SK-MEL-5 (cell line): ENCODE data around the gene RER1. TPM values are rescaled to one million over a fixed set of nuclear protein-coding genes. Genes with fewer than 3 reads are reported as not detected.

Source experiments
- DNase-seq: peaks from one replicate; pipeline ENCODE4 v3.0.0-alpha.2; 2016; ENCODE audit warnings: low read depth, low spot score
- in situ Hi-C: cut with HindIII; loops from 2 replicates; pipeline ENCODE4 v1.10.0; 2016; ENCODE audit warnings: low sequenced_read_pairs, high pct_unique_total_duplicates, low pct_unique_long_range_greater_than_20kb
- total RNA-seq: library from RNA; depleted of rRNA; stranded (reverse); fragments of >200 nt; shearing (Covaris generic); gene quantifications from 2 replicates; pipeline ENCODE4 v1.2.3, GENCODE V29; 2014

RER1 gene
- total RNA-seq, 1 experiment from 2014 or later = 178 TPM

DNA sequence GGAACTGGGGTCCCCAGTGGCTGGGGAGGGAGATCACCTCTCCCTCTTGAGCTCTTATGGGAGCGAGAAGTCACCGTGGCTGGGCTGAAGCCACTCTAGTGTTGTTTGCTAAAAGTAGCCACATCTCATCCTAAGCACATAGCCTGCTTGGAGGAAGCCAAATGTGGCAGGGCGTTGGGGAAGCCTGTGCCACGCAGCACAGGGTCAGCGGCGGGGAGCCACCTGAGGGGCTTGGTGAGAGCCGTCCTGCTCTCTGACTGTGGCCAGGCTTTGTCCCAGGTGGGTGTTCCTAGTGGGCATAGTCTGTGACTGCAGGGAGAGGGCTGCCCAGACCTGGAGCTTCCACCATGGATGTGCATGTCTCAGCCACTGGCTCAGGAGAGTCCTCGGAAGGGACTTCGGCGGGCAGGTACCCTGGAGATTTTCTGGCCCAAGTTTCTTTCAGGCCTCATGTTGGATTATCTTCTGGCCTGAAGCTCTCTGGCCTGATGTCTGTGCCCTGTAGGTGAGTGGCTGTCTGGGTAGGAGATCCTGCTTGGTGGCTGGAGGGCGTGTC lies 39.2 kb upstream of the RER1 start:
- no peak for DNase-seq
- in situ Hi-C loops = no loop called here

DNA sequence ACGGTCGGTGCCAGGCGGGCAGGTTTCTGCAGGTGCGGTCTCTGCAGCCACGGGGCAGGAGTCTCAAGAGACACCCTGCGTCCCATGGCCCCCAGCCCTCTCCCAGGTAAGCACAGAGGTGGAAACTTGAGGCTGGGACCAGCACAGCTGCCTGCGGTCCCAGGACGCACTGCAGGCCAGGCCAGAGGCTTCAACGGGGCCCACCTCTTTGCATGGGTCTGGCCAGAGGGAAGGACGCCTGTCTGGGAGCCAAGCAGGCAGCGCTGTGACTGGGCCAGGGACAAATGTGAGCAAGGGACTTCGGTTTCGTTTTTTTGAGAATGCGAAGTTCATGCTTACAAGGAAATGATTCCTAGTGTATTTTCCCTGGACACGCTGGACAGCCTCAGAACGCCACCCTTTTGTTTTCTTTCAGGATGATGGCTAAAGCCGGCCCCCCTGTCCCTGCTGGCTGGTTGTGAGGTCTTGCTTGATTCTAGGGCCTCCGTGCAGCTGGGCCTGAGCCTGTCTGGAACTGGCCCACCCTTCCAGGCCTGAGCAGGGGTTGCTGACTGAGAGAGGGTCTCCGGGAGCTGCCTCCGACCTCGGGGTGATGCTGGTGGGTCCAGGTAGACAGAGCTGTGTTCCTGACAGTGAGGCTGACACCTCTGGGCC lies 38.6 kb upstream of the RER1 start:
- no peak for DNase-seq
- in situ Hi-C loops = no loop called here

DNA sequence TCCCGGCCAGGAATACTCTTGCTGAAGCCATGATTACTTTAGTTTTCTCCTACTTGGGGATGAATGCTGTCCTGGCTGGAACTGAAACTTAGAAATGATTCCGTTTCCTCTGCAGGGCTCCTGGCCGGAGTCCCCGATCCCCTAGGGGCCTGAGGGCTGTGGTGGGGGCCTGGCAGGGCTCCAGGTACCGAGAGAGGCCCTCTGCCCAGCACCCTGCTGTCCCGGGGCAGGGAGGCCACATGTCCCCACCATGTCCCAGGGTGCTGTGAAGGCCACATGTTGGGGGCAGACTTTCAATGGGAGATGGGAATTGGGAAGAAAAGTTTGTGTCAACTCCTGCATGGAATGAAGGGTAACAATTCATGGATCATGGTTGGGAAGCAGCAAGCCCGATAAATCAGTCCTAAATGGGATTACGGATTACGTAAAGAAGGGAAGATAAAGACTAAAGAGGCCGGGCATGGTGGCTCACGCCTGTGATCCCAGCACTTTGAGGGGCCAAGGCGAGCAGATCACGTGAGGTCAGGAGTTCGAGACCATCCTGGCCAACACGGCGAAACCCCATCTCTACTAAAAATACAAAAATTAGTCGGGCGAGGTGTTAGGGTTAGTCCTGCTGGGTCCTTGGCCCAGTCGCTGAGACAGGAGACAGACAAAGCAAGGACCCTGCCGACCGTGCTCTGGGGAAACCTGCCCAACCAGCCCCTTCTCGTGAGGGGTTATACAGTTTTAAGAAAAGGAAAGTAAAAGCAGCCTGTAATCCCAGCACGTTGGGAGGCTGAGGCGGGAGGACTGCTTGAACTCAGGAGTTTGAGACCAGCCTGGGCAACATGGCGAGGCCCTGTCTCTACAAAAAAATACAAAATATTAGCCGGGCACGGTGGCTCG lies 37.8 kb upstream of the RER1 start:
- in situ Hi-C loops = no loop called here
- no peak for DNase-seq

DNA sequence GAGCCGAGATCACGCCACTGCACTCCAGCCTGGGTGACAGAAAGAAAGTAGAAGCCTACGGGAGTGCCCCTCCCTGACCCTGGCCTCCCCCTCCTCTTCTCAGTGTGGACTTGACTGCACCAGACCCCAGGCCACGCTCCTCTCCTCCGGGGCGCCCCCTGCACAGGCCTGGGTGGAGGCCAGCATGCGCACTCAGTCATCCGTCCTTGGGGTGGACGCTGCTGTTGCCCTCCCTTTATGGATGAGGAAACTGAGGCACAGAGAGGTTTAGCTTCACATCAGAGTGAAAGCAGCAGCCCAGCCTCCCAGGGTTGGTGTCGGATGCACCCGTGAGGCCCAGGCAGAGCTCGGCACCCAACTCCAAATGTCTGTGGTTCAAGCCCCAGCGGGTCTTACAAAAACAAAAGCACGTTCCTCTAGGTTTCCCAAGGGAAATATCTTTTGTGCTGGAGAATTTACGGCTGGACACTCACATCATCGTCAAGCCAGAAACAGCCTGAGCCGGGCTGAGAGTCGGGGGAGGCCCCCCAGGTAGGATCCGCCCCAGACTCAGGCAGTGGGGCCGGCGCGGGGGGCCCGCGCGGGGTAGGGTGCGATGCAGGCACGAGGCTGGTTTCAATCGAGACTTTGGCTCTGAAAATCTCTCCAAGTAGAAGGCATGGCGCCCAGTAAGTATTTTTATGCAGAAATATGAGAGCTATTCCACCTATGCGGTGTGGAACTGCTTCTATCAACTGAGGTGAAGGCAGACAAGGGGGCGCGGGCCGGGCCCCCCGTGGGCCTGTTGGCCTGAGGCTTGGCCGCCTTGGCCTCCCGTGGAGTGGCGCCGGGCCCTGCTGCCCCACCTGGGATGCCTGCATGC lies 36.9 kb upstream of the RER1 start:
- in situ Hi-C loops = no loop called here
- DNase-seq = no peak

DNA sequence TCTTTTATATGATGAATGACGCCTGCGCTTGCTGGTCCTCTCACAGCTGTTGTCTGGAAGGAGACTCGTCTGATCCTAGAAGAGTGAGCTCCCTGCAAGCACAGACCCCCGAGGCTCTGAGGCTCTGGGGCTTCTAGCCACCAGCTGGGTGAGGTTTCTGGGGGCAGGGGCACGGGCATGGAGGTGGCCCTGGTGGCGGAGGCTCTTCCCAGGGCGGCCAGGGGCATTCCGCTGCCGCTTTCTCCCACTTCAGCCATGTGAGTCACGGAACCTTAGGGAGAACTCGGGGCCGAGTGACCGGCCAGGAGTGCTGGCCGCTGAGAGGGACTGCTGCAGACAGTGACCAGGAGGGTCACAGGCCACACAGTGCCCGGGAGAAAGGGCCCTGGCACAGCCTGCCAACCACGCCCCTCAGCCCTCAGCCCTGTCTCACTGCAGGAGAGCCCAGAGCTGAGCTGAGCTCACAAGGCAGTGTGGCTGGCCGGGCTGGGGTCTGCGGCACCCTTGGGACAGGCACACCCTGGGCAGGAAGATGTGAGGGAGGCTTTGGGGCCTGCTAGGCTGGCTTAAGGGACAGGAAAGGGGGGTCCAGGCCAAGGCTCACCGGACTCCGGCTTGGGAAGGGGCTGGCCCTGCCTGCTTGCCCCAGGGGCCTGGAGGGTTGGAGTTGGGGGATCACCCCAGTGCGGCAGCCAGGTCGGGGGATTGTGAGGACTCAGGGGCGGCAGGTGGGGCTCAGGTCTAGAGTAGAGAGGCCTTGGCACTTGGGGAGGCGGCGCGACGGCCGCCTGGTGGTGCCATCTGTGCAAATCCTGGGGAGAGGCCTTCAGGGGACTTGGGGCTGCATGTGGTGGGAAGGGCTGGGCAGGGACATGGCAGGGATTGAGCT lies 36.0 kb upstream of the RER1 start:
- in situ Hi-C loops = no loop called here
- DNase-seq = no peak

DNA sequence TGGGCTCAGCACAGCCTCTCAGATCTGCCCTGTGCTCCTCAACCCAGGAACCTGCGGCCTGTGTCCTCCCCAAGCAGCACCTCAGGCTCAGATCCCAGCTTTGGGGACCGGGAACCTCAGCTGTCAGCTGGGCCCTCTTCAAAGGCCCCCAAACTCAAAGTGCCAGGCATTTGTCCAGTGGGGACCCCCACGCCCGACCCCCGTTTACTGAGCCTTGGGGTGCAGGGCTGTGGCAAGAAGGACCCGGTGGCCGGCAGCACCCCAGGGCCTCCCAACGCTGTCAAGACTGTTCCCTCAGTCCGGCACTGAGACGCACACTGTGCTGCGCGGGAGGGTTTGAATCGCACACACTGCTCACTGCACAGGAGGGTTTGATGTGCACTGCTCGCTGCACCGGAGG lies 35.2 kb upstream of the RER1 start:
- in situ Hi-C loops = no loop called here
- DNase-seq = no peak

DNA sequence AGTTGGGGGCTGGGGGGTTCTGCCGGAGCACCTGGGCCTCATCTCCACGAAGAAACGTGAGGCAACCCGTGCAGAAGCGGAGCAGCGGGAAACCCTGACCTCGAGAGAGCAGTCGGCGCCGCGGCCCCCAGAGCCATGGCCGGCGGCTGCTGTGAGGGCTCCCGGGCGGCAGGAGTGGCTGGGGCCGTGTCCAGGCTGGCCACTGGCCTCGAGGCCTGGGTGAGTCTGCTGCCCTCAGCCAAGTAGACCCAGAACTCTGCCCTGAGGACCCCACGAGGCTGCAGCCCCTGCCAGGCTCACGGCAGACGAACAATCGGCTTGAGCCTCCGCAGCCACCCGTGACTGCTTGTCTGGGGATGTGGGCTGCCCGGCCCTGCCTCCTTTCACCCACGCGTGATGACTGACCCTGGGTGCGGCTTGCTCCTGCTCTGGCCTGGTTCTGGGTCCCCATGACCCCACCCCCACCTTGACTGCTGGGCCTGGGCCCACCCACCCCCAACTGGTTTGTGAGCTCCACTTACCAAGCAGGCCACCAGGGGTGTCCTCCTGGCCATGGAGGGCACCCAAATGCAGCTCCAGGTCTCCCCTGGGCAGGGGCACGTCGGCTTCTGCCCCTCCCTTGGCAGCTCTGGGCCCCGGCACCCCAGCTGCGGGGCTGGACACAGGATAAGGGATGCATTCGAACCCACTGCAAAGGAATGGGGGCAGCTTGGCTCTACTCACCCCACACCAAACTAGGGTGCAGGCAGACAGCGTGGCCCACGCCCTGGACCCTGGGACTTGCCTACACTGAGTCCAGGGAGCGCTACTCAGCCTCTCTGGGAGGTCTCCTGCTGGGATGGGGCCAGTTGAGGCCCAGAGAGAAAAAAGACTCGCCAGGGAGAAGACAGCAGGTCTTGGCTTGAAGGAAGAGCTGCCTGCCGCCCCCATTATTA lies 34.5 kb upstream of the RER1 start:
- in situ Hi-C loops = no loop called here
- no peak for DNase-seq

DNA sequence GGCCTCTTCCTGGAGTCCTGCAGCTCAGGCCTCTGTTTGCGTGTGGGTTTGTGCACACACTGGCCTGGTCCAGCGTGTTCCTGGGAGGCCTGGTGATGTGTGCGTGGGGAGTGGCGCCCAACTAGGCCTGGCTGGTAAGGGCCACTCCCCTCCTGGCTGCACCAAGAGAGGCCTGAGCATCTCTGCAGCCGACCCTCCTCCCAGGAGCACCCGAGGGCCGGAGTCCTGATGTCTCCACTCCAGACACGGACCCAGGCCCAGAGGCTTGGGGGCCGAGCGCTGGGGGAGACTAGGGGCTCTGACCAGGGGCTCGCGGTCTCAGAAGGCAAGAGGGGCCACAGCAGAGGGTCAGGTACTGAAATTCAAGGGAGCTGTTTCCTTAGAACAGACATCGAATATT lies 33.6 kb upstream of the RER1 start:
- in situ Hi-C loops = no loop called here
- DNase-seq = no peak

DNA sequence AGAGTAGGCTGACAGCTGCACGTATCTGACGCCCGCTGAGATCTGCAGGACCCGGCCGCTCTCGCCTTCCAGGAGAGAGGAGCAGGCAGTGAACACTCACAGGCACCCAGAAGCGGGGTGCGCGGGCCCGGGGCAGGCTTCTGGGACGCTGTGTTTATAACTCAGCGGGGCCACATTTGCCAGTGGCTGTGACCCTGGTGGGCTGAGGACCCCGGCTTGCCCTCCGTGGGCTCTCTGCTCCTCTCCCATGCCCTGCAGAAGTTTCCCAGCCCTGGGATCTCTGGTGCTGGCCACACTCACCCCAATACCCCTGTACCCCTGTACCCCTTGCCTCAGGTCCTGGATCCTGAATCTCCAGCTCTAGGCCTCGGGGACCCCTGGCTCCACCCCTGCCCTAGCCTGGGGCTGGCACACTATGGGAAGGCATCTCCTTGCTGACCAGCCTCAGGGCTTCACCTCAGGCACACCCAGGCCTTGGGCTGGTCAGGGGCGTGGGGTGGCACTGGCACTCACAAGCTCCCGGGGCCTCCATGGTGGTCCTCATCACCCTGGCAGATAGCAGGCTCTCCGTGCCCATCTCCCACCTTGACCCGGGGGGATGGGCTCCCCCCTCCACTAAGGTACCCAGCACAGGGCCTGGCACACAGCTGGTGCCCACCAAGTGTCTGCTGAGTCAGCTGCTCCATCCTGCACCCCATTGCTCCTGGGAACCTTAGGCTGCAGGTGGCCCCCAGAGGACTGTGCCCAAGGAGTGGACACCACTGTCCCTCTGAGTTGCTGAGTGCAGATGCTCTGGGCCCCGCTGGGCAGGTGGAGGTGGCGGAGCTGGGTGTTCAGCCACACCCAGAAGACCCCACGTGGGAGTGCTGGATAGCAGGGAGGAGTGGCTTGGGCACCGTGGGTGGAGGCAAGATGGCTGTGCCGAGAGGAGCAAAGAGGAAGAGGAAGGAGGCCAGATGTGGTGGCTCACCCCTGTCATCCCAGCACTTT lies 32.7 kb upstream of the RER1 start:
- in situ Hi-C loops = no loop called here
- no peak for DNase-seq

DNA sequence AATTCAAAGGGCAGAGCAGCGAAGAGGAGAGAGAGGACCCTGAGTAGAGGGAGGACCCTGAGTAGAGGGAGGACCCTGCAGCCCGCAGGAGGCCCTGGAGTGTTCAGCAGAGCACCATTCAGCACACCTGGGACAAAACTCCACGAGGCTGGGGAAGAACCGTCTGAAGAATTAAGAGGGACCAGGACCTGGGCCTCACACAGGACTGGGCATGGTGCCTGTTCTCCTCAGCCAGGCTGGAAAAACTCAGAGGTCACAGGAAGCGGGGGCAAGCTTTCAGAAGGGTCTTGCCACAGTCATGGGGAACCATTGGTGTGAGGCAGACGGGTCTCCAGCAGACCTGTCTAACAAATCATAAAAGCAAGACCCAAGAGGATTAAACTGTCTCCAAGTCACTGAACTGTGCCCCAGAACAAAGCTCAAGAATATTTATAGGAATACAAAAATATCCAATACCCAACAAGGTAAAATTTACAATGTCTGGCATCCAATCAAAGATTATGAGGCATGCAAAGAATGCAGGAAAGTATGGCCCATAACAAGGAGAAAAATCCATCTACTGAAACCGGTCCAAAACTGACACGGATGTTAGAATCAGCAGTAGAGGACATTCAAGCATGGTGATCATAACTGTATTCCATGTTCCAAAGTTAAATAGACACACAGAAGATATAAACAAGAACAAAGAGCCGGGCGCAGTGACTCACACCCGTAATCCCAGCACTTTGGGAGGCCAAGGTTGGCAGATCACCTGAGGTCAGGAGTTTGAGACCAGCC lies 30.9 kb upstream of the RER1 start:
- in situ Hi-C loops = no loop called here
- DNase-seq = no peak

DNA sequence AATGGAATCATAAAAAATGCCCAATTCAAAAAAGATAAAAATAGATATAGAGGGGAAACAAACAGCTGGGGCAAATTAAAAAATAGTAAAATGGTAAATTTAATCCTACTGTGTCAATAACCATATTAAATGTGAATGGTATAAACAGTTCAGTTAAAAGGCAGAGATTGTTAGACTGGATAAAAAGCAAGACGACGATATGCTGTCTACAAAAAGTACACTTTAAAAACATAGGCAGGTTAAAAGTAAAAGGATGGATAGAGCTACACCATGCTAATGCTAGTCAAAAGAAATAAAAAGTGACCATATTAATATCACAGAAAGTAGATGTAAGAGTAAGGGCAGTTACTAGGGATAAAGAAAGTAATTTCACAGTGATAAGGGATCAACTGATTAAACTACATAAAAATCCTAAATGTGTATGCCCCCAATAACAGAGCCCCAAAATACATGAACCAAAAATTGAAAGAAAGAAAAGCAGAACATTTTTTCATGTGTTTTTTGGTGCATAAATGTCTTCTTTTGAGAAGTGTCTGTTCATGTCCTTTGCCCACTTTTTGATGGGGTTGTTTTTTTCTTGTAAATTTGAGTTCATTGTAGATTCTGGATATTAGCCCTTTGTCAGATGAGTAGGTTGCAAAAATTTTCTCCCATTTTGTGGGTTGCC lies 27.7 kb upstream of the RER1 start:
- in situ Hi-C loops = no loop called here
- DNase-seq = no peak

DNA sequence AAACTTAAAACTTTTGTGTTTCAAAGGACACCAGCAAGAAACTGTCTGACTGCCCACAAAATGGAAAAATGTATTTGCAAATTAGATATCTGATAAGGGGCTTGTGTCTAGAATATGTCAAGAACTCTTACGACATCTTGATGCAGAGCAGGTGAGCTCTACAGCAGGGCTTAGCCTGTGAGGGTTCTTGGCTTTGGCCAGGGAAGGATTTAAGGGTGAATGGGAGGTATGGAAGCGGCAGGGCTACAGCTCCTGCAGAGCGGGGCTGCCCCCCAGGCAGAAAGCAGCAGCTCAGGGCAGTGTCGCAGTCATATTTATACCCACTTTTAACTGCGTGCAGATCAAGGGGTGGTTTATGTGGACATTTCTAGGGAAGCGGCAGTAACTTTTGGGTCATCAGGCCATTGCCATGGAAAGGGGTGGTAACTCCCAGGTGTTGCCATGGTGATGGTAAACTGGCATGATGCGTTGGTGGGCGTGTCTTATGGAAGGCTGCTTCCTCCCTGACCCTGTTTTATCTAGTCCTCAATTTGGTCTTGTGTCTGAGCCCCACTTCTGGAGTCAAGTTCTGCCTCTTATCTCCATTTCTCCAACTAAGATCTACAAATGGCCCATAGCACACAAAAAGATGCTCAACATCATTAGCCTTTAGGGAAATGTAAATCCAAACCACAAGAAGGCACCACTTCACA lies 23.4 kb upstream of the RER1 start:
- in situ Hi-C loops = no loop called here
- peak; percentile 22 for DNase-seq
